ENCODE measurements around the gene KPTN. TPM values are rescaled to one million over a fixed set of nuclear protein-coding genes. Genes with fewer than 3 reads are reported as not detected.

KPTN gene
- total RNA-seq, 5 donors from 2014 or later (not counting 1 experiment from before 2014, with no cell fraction given): 2.8 to 5.8 (median 5.4) TPM

GRCh38 chr19:47430041-47430802 is 53.8 kb downstream of the KPTN start:
- no peak overlapping the region for H3K27ac Mint-ChIP-seq
- no peak overlapping the region for H3K27ac ChIP-seq (ENCODE audit: low read length)
- peak; percentile 4 to 49 (median 33) for ATAC-seq (replicated peaks in 1 of 4)

DNA sequence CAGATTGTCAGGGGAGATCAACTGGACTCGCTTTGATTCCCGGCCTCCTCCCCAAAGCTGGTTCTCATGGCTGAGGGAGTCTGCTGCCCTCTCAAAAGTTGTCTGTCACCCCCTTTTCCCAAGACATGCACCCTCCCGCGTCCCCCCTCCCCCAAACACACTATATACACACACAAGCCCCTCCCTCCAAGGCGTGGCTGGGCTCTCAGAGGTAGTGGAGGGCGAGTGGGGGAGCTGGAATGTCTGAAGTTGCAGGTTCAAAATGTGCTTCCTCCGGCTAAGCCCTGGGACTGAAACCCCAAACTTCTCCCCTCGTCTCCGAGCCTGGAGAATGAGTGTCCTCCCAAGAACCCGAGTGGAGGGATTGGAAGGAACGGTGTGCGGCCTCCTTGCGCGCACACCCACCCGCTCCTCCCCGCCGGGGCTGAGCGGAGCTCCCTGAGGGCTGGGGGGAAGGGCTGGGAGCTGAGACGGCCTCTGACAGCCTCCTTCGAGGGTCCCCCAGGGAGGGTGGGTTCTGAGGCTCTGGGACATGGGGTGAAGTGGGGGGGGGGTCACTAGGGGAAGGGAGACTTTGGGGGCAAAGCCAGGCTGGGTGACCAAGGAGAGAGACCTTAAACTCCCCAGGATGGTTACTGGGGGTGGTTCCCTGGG is 54.8 kb downstream of the KPTN start:
- H3K4me1 Mint-ChIP-seq: peaks cover 8 to 17% (median 10%) of the 10 kb centered on the region in 3 donors
- Histone ChIP-seq H3K27me3 (replicated peaks in 1 of 2; ENCODE audit: control insufficient read depth in 2 of 2, extremely low read depth in 1 of 2, insufficient read depth in 2 of 2, low read length in 1 of 2) (peaks cover 4 to 82% of the 10 kb centered on the region in 2 experiments), H3K36me3 (ENCODE audit: control insufficient read depth in 2 of 2, extremely low read depth in 1 of 2, insufficient read depth in 1 of 2, low read length in 1 of 2) (no peaks in the 10 kb centered on the region), H3K4me1 (ENCODE audit: control insufficient read depth in 1 of 2, extremely low read depth in 1 of 2, insufficient read depth in 2 of 2, low read length in 2 of 2) (peaks cover 23 to 38% of the 10 kb centered on the region in 2 experiments), H3K4me3 (ENCODE audit: control insufficient read depth in 1 of 2, extremely low read depth in 1 of 2, low read length in 1 of 2) (no peak overlapping the region), H3K9me3 (no peaks in the 10 kb centered on the region), H3K27ac (ENCODE audit: low read length) (no peak overlapping the region)
- peaks cover 30 to 52% of the 10 kb centered on the region in 2 donors for H3K27me3 Mint-ChIP-seq
- ChIA-PET CTCF (interaction anchor here in 1 of 2 donors (0.9 to 1.7 kb wide), 2 partner anchors 8 to 226 kb away, joined by 3 to 23 read pairs; no protein-coding TSS in a partner anchor), POLR2A (no interaction called here)
- no peak overlapping the region for H3K27ac Mint-ChIP-seq
- ATAC-seq (replicated peaks in 1 of 4) (no peak), DNase-seq (no peak)
- no peaks in the 10 kb centered on the region for H3K9me3 Mint-ChIP-seq
- peak overlapping the region in 1 of 3 donors; percentile 71 for H3K4me3 Mint-ChIP-seq
- WGBS (ENCODE audit: insufficient coverage): 50% methylated on average over 10 of the region's 20 CpGs
- no peaks in the 10 kb centered on the region for H3K36me3 Mint-ChIP-seq

More at GRCh38 chr19:47430041-47430802, 53.8 kb downstream of the KPTN start:
- no peaks in the 10 kb centered on the region for H3K36me3 ChIP-seq (ENCODE audit: control insufficient read depth in 2 of 2, extremely low read depth in 1 of 2, insufficient read depth in 1 of 2, low read length in 1 of 2)
- Mint-ChIP-seq H3K9me3 (no peaks in the 10 kb centered on the region), H3K4me3 (peak overlapping the region; percentile 45 to 71 (median 60)), H3K27me3 (peaks cover 24 to 45% of the 10 kb centered on the region in 2 donors), H3K4me1 (peaks cover 8 to 18% (median 11%) of the 10 kb centered on the region in 3 donors), H3K36me3 (no peaks in the 10 kb centered on the region)
- no peaks in the 10 kb centered on the region for H3K9me3 ChIP-seq
- CTCF ChIA-PET: no interaction called here
- 10% methylated on average over 69 of the region's 69 CpGs for WGBS (ENCODE audit: insufficient coverage)
- POLR2A ChIA-PET: no interaction called here
- H3K27me3 ChIP-seq (replicated peaks in 1 of 2; ENCODE audit: control insufficient read depth in 2 of 2, extremely low read depth in 1 of 2, insufficient read depth in 2 of 2, low read length in 1 of 2): peaks cover 4 to 79% of the 10 kb centered on the region in 2 experiments
- H3K4me3 ChIP-seq (ENCODE audit: control insufficient read depth in 1 of 2, extremely low read depth in 1 of 2, low read length in 1 of 2): peak overlapping the region in 1 of 2 donors; percentile 47
- peaks cover 23 to 44% of the 10 kb centered on the region in 2 experiments for H3K4me1 ChIP-seq (ENCODE audit: control insufficient read depth in 1 of 2, extremely low read depth in 1 of 2, insufficient read depth in 2 of 2, low read length in 2 of 2)
- DNase-seq: peak in 4 of 35 experiments; percentile 18 to 48 (median 26)

DNA sequence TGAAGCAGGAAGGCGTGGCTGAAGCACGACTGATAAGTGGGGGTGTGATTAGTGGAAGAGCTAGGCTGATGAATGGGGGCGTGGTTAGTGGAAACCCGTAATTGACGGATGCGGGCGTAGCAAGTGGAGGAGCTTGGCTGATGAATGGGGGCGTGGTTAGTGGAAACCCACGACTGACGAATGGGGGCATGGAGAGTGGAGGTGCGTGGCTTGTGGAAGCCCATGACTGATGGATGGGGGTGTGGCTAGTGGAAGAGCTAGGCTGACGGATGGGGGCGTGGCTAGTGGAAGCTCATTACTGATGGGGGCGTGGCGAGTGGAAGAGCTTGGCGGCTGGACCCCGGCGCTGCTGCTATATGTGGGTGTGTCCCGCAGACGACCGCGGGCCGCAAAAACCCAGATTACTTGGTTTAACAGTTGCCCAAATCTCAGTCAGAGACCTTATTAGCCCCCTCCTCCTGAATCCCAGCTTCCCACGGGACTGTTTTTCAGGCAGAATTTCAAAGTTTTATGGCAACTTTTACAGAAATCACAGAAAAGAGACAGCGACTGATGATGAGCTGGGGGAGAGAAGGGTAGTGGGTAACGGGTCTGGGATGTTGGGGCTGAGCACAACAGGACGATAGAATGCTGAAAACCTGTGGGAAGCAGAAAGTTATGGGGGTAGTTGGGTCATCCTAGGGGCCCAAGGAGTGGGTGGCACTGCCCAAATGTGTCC is 55.7 kb downstream of the KPTN start:
- Histone ChIP-seq H3K9me3 (no peaks in the 10 kb centered on the region), H3K27me3 (replicated peaks in 1 of 2; ENCODE audit: control insufficient read depth in 2 of 2, extremely low read depth in 1 of 2, insufficient read depth in 2 of 2, low read length in 1 of 2) (peaks cover 11 to 83% of the 10 kb centered on the region in 2 experiments), H3K4me3 (ENCODE audit: control insufficient read depth in 1 of 2, extremely low read depth in 1 of 2, low read length in 1 of 2) (peak overlapping the region; percentile 11 to 32), H3K36me3 (ENCODE audit: control insufficient read depth in 2 of 2, extremely low read depth in 1 of 2, insufficient read depth in 1 of 2, low read length in 1 of 2) (no peaks in the 10 kb centered on the region), H3K4me1 (ENCODE audit: control insufficient read depth in 1 of 2, extremely low read depth in 1 of 2, insufficient read depth in 2 of 2, low read length in 2 of 2) (peaks cover 23 to 38% of the 10 kb centered on the region in 2 experiments), H3K27ac (ENCODE audit: low read length) (no peak overlapping the region)
- Mint-ChIP-seq H3K27ac (no peak overlapping the region), H3K4me3 (no peak overlapping the region), H3K36me3 (no peaks in the 10 kb centered on the region), H3K27me3 (peaks cover 37 to 60% of the 10 kb centered on the region in 2 donors), H3K9me3 (no peaks in the 10 kb centered on the region), H3K4me1 (peaks cover 10 to 18% (median 11%) of the 10 kb centered on the region in 3 donors)
- POLR2A ChIA-PET: interaction anchor here in 1 of 2 donors (0.6 to 0.8 kb wide), 2 partner anchors 80 to 318 kb away, joined by 3 to 7 read pairs; partner anchors contain the start of gene DHX34
- CTCF ChIA-PET: interaction anchor here (0.5 to 1.7 kb wide), 21 partner anchors 8 to 715 kb away, joined by 3 to 23 read pairs (median 4); partner anchors contain the start of genes DHX34 (in 1 of the 2) and KPTN (in 1 of the 2)
- ATAC-seq (replicated peaks in 1 of 4) (peak; percentile 59 to 86 (median 68)), DNase-seq (peak; percentile 20 to 91 (median 76))
- 3% methylated on average over 23 of the region's 27 CpGs for WGBS (ENCODE audit: insufficient coverage)

DNA sequence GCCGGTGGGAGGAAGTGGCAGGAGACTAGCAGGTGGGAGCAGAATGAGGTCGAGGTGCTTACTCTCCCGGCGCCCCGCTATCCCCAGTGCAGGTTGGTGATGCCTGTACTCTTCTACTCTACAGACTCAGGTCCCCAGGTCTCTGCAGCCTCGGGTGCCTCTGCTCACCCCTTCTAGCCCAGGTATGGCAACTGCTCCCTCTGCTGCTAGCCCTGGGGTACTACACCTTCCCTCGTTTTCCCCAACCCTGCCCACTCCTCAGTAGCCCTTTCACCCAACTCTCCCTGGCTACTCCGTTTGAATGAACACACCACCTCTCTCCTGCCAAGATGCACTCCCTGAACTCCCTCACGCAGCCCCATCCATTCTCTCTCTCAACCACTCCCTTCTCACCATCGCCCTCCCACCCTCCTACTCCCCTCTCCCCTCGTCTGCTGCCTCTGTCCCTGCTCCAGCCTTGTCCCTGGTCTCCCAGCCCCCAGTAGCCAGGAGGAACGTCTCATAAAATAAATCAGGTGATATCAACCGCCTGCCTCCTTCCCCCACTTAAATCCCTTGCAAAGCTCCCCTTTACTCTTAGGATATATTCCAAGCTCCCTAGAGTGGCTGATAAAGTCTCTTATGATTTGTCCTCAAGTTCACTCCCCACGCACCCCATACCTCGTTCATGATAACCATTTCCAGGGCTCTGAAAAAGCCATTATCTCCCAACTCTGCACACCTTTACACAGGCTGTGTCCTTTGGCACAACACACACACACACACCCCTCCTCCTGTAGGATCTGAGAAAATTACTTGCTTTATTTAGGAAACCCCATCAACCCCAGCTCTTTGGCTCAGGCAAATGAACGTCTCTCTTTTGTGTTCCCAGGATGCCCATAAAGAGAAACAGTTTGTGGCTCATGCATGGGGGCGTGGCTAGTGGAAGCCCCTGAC is 56.5 kb downstream of the KPTN start:
- 5% methylated on average over 14 of the region's 17 CpGs for WGBS (ENCODE audit: insufficient coverage)
- no peaks in the 10 kb centered on the region for H3K36me3 ChIP-seq (ENCODE audit: control insufficient read depth in 2 of 2, extremely low read depth in 1 of 2, insufficient read depth in 1 of 2, low read length in 1 of 2)
- H3K9me3 ChIP-seq: no peaks in the 10 kb centered on the region
- no peaks in the 10 kb centered on the region for H3K36me3 Mint-ChIP-seq
- no peak overlapping the region for H3K27ac Mint-ChIP-seq
- peaks cover 10 to 25% (median 19%) of the 10 kb centered on the region in 3 donors for H3K4me1 Mint-ChIP-seq
- CTCF ChIA-PET: interaction anchor here (0.6 to 1.7 kb wide), 15 partner anchors 9 to 714 kb away, joined by 3 to 23 read pairs (median 4); partner anchors contain the start of genes DHX34 (in 1 of the 2) and KPTN (in 1 of the 2)
- H3K4me1 ChIP-seq (ENCODE audit: control insufficient read depth in 1 of 2, extremely low read depth in 1 of 2, insufficient read depth in 2 of 2, low read length in 2 of 2): peaks cover 23 to 38% of the 10 kb centered on the region in 2 experiments
- POLR2A ChIA-PET: no interaction called here
- H3K27me3 ChIP-seq (replicated peaks in 1 of 2; ENCODE audit: control insufficient read depth in 2 of 2, extremely low read depth in 1 of 2, insufficient read depth in 2 of 2, low read length in 1 of 2): peaks cover 14 to 92% of the 10 kb centered on the region in 2 experiments
- DNase-seq: peak; percentile 27 to 81 (median 59)
- H3K4me3 Mint-ChIP-seq: no peak overlapping the region
- H3K27ac ChIP-seq (ENCODE audit: low read length): no peak overlapping the region
- peaks cover 45 to 68% of the 10 kb centered on the region in 2 donors for H3K27me3 Mint-ChIP-seq
- peak; percentile 56 to 76 (median 68) for ATAC-seq (replicated peaks in 1 of 4)
- H3K9me3 Mint-ChIP-seq: no peaks in the 10 kb centered on the region
- H3K4me3 ChIP-seq (ENCODE audit: control insufficient read depth in 1 of 2, extremely low read depth in 1 of 2, low read length in 1 of 2): peak overlapping the region in 1 of 2 donors; percentile 11

Data from T-cell (primary cell).